ENCODE results near the gene TBCK. TPM values are rescaled to one million over a fixed set of nuclear protein-coding genes. Genes with fewer than 3 reads are reported as not detected.

Gene TBCK
- total RNA-seq, 2 experiments from 2014 or later = 19.4 to 21.6 TPM

DNA sequence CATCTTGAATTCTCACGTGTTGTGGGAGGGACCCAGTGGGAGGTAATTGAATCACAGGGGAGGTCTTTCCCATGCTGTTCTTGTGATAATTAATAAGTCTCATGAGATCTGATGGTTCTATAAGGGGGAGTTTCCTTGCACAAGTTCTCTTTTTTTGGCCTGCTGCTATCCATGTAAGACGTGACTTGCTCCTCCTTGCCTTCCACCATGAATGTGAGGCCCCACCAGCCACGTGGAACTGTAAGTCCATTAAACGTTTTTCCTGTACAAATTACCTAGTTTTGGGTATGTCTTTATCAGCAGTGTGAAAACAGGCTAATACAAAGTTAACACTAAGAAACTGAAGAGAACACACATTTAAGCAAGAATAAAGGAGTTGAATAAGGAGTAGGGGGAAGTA is 16.0 kb downstream of the TBCK start:
- CTCF ChIA-PET = no interaction called here
- Mint-ChIP-seq H3K4me3 (no peak overlapping the region), H3K36me3 (ENCODE audit: low read depth) (peaks cover 29% of the 10 kb centered on the region), H3K27ac (no peak overlapping the region), H3K9me3 (no peaks in the 10 kb centered on the region), H3K27me3 (ENCODE audit: low read depth) (no peaks in the 10 kb centered on the region), H3K4me1 (ENCODE audit: low read depth) (peaks cover 13% of the 10 kb centered on the region)
- DNase-seq = no peak
- intact Hi-C loops (cut with micrococcal nuclease) = no loop called here

DNA sequence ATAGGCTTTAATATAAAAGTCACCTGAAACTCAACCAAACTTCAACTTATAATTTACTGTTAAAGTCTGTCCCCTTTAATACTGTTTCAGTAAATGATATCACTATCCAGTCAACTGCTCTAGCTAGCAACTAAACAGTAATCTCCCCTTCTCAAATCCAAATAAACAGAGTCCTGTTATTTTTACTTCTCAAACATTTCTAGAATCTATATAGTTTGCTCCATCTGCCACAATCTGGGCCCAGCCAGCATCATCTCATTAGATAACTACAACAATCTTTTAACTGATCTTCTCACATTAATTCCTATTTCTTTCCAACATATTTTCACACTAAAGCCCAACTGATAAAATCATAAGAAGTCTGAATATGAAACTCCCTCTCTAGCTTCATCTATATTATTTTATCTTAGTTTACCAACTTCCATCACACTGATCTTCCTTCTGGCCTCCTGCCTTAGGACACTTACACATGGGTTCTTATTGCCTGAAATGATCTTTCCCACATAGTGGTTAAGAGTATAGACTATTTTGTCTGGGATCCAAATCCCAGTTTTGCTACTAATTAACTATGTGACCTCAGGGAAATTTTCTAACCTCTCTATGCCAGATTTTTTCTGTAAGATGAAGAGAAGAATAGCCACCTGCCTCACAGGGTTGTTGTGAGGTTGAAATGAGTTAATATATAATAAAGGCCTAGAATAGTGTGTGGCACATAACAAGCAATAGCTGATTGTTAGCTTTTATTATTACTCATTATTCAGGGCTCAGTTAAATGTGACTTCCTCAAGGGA is 18.6 kb downstream of the TBCK start:
- no peaks in the 10 kb centered on the region for H3K27me3 Mint-ChIP-seq (ENCODE audit: low read depth)
- no peaks in the 10 kb centered on the region for H3K9me3 Mint-ChIP-seq
- H3K27ac Mint-ChIP-seq = no peak overlapping the region
- CTCF ChIA-PET = no interaction called here
- no peak for DNase-seq
- H3K36me3 Mint-ChIP-seq (ENCODE audit: low read depth) = peaks cover 37% of the 10 kb centered on the region
- no peak overlapping the region for H3K4me3 Mint-ChIP-seq
- intact Hi-C loops (cut with micrococcal nuclease) = no loop called here
- peaks cover 8% of the 10 kb centered on the region for H3K4me1 Mint-ChIP-seq (ENCODE audit: low read depth)

- no peaks in the 10 kb centered on the region for H3K4me1 Mint-ChIP-seq (ENCODE audit: low read depth)
- CTCF ChIA-PET = no interaction called here
- H3K4me3 Mint-ChIP-seq = no peak overlapping the region
- no peak overlapping the region for H3K27ac Mint-ChIP-seq
- no peaks in the 10 kb centered on the region for H3K9me3 Mint-ChIP-seq
- H3K36me3 Mint-ChIP-seq (ENCODE audit: low read depth) = peaks cover 43% of the 10 kb centered on the region
- DNase-seq = no peak
- H3K27me3 Mint-ChIP-seq (ENCODE audit: low read depth) = no peaks in the 10 kb centered on the region
- intact Hi-C loops (cut with micrococcal nuclease) = no loop called here
Measured at GRCh38 chr4:106294062-106294461, 21.9 kb downstream of the TBCK start.

DNA sequence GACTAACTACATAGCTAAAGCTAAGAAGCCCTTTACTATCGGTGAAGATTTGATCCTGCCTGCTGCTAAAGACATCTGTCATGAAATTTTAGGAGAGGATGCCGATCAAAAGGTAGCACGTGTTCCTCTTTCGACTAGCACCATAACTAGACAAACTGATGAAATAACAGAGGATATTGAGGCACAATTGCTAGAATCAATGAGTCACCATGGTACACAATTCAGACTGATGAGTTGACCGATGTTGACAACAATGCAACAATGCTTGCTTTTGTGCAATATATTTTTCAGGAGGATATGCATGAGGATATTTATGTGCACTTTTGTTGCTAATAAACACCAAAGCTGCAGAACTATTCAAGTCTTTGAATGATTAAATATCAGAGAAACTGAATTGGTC is 24.3 kb downstream of the TBCK start:
- CTCF ChIA-PET = interaction anchor here (0.6 kb wide), 1 partner anchor 69 kb away, joined by 3 read pairs; no protein-coding TSS in a partner anchor
- H3K9me3 Mint-ChIP-seq = no peaks in the 10 kb centered on the region
- H3K36me3 Mint-ChIP-seq (ENCODE audit: low read depth) = peaks cover 40% of the 10 kb centered on the region
- H3K4me1 Mint-ChIP-seq (ENCODE audit: low read depth) = no peaks in the 10 kb centered on the region
- no peak overlapping the region for H3K4me3 Mint-ChIP-seq
- intact Hi-C loops (cut with micrococcal nuclease) = no loop called here
- H3K27ac Mint-ChIP-seq = no peak overlapping the region
- no peaks in the 10 kb centered on the region for H3K27me3 Mint-ChIP-seq (ENCODE audit: low read depth)
- DNase-seq = no peak

GRCh38 chr4:106289737-106290136 is 26.3 kb downstream of the TBCK start:
- Mint-ChIP-seq H3K4me3 (no peak overlapping the region), H3K9me3 (no peaks in the 10 kb centered on the region), H3K27ac (no peak overlapping the region), H3K36me3 (ENCODE audit: low read depth) (peaks cover 29% of the 10 kb centered on the region), H3K4me1 (ENCODE audit: low read depth) (no peaks in the 10 kb centered on the region), H3K27me3 (ENCODE audit: low read depth) (no peaks in the 10 kb centered on the region)
- DNase-seq = no peak
- CTCF ChIA-PET = no interaction called here
- intact Hi-C loops (cut with micrococcal nuclease) = no loop called here

DNA sequence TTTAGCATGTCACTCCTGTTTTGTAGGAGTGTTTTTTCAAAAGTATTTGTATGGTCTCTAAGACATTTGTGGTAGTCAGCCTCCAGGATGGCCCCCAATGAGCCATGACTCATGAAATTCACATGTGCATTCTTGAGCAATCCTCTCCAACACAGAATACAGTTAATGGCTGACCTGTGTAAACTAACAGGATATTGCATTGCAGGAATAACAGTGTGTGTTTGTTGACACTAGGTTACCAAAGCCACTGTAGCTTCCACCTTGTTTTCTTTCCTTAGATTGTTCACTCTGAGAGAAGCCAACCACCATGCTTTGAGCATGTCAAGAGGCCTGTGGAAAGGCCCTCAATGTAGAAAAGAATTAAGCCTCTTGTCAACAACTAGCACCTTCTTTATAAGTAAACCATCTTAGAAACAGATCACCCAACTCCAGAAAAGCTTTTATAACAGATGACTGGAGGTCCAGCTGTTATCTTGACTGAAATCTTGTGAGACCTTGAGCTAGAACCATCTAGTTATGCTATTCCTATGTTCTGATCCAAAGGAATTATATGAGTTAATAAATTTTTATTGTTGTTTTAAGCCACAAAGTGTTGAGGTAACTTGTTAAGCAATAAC is 28.5 kb downstream of the TBCK start:
- Mint-ChIP-seq H3K9me3 (peaks cover 1% of the 10 kb centered on the region), H3K4me3 (no peak overlapping the region), H3K36me3 (ENCODE audit: low read depth) (peaks cover 29% of the 10 kb centered on the region), H3K27me3 (ENCODE audit: low read depth) (no peaks in the 10 kb centered on the region), H3K27ac (no peak overlapping the region), H3K4me1 (ENCODE audit: low read depth) (no peaks in the 10 kb centered on the region)
- intact Hi-C loops (cut with micrococcal nuclease) = no loop called here
- no peak for DNase-seq
- CTCF ChIA-PET = interaction anchor here (1.0 kb wide), 1 partner anchor 21 kb away, joined by 3 read pairs; no protein-coding TSS in a partner anchor

GRCh38 chr4:106286611-106287010 is 29.4 kb downstream of the TBCK start:
- H3K4me1 Mint-ChIP-seq (ENCODE audit: low read depth) = no peaks in the 10 kb centered on the region
- intact Hi-C loops (cut with micrococcal nuclease) = no loop called here
- no peak overlapping the region for H3K4me3 Mint-ChIP-seq
- H3K27me3 Mint-ChIP-seq (ENCODE audit: low read depth) = no peaks in the 10 kb centered on the region
- H3K36me3 Mint-ChIP-seq (ENCODE audit: low read depth) = peaks cover 26% of the 10 kb centered on the region
- CTCF ChIA-PET = no interaction called here
- no peak overlapping the region for H3K27ac Mint-ChIP-seq
- no peak for DNase-seq
- H3K9me3 Mint-ChIP-seq = peaks cover 1% of the 10 kb centered on the region

DNA sequence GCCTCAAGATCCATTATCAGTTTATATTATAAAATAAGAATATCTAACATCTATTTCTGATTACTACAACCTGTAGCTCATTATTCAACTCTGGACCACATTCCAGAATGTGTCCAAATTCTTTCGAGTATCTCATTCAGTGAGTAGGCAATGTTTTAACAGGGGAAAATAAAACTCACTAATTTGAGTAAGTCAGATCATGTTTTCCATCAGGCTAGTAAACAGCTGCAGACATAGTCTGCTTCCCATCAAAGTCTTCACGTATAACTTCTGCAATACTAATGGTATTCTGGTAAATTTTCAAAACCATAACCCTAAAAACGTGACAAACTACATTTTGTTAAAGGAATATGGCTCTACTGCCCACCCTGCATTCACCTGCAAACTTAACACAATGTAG is 31.8 kb downstream of the TBCK start:
- DNase-seq = no peak
- CTCF ChIA-PET = interaction anchor here (1.1 kb wide), 1 partner anchor 8 kb away, joined by 3 read pairs; no protein-coding TSS in a partner anchor
- H3K27me3 Mint-ChIP-seq (ENCODE audit: low read depth) = no peaks in the 10 kb centered on the region
- H3K4me3 Mint-ChIP-seq = no peak overlapping the region
- no peaks in the 10 kb centered on the region for H3K4me1 Mint-ChIP-seq (ENCODE audit: low read depth)
- peaks cover 17% of the 10 kb centered on the region for H3K36me3 Mint-ChIP-seq (ENCODE audit: low read depth)
- peaks cover 1% of the 10 kb centered on the region for H3K9me3 Mint-ChIP-seq
- intact Hi-C loops (cut with micrococcal nuclease) = no loop called here
- no peak overlapping the region for H3K27ac Mint-ChIP-seq

DNA sequence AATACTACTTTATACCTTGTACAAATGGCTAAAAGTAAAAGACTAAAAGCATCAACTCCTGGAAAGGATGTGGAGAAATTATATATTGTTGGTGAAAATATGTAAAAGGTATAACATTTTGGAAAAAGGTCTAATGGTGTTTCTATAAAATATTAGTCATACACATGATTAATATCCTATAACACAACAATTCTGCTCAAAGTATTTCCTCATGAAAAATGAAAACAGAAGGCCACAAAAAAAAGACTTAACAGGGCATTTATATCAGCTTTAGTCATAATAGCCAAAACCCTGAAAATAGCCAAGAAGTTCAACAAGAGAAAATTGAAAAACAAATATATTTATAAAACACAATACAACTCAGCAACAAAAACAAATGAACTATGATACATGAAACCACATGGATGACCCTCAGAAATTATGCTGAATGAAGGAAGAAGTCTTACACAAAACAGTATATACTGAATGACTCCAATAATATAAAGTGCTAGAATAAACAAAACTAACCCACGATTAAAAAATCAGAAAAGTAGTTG is 38.8 kb downstream of the TBCK start:
- no peak overlapping the region for H3K4me3 Mint-ChIP-seq
- H3K9me3 Mint-ChIP-seq = no peaks in the 10 kb centered on the region
- no peaks in the 10 kb centered on the region for H3K4me1 Mint-ChIP-seq (ENCODE audit: low read depth)
- CTCF ChIA-PET = no interaction called here
- no peaks in the 10 kb centered on the region for H3K27me3 Mint-ChIP-seq (ENCODE audit: low read depth)
- intact Hi-C loops (cut with micrococcal nuclease) = no loop called here
- no peak for DNase-seq
- H3K27ac Mint-ChIP-seq = no peak overlapping the region
- H3K36me3 Mint-ChIP-seq (ENCODE audit: low read depth) = peaks cover 11% of the 10 kb centered on the region

DNA sequence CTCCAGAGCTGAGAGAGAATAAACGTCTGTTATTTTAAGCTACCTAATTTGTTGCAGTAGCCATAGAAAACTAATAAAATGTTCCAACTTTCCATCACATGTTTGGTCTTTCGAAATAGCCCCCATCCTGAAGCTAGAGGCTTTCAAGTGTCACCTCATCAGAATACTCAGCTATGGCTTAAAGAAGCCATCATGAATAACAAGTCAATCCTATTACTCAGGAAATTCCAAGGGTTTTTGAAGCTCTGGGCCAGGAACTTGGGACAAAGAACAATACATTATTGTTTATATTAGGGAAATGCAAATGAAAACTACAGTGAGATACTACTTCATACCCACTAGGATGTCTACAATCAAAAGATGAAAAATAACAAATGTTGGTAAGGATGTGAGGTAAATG is 42.2 kb downstream of the TBCK start:
- Mint-ChIP-seq H3K4me1 (ENCODE audit: low read depth) (no peaks in the 10 kb centered on the region), H3K36me3 (ENCODE audit: low read depth) (peaks cover 8% of the 10 kb centered on the region), H3K4me3 (no peak overlapping the region), H3K27me3 (ENCODE audit: low read depth) (no peaks in the 10 kb centered on the region), H3K9me3 (no peaks in the 10 kb centered on the region), H3K27ac (no peak overlapping the region)
- DNase-seq = no peak
- CTCF ChIA-PET = no interaction called here
- intact Hi-C loops (cut with micrococcal nuclease) = no loop called here

DNA sequence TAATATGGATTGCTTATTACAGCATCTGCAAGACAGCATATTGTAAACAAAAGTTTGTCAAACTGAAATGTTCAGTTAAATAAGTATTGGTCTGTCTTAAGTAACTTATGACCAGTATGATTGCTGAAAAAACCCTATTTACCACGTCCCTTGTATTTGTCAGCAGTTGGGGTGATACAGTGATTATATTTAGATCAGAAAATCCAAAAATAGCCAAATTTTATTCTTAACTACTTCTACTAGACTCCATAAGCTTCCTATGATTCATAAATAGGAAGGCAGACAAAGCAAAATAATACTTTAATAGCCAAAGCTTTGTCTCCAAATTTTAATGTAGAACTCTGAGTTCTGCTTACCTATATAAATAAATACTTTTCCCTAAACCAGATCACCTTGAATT is 45.3 kb downstream of the TBCK start:
- H3K9me3 Mint-ChIP-seq = no peaks in the 10 kb centered on the region

GRCh38 chr4:106269711-106270110 is 46.3 kb downstream of the TBCK start:
- DNase-seq = no peak
- Mint-ChIP-seq H3K36me3 (ENCODE audit: low read depth) (peaks cover 7% of the 10 kb centered on the region), H3K27ac (no peak overlapping the region), H3K27me3 (ENCODE audit: low read depth) (no peaks in the 10 kb centered on the region), H3K9me3 (no peaks in the 10 kb centered on the region), H3K4me1 (ENCODE audit: low read depth) (peaks cover 4% of the 10 kb centered on the region), H3K4me3 (no peak overlapping the region)
- intact Hi-C loops (cut with micrococcal nuclease) = no loop called here
- CTCF ChIA-PET = no interaction called here

More for the DNA sequence above, 45.3 kb downstream of the TBCK start:
- H3K27ac Mint-ChIP-seq = no peak overlapping the region
- CTCF ChIA-PET = no interaction called here
- peaks cover 8% of the 10 kb centered on the region for H3K36me3 Mint-ChIP-seq (ENCODE audit: low read depth)
- intact Hi-C loops (cut with micrococcal nuclease) = no loop called here
- H3K4me1 Mint-ChIP-seq (ENCODE audit: low read depth) = peaks cover 4% of the 10 kb centered on the region
- DNase-seq = no peak
- no peak overlapping the region for H3K4me3 Mint-ChIP-seq
- no peaks in the 10 kb centered on the region for H3K27me3 Mint-ChIP-seq (ENCODE audit: low read depth)

- intact Hi-C loops (cut with micrococcal nuclease) = no loop called here
- Mint-ChIP-seq H3K9me3 (no peaks in the 10 kb centered on the region), H3K36me3 (ENCODE audit: low read depth) (no peaks in the 10 kb centered on the region), H3K27ac (no peak overlapping the region), H3K4me3 (no peak overlapping the region), H3K27me3 (ENCODE audit: low read depth) (no peaks in the 10 kb centered on the region), H3K4me1 (ENCODE audit: low read depth) (peaks cover 4% of the 10 kb centered on the region)
- CTCF ChIA-PET = no interaction called here
- DNase-seq = no peak
Measured at GRCh38 chr4:106268786-106269185, 47.2 kb downstream of the TBCK start.

Measured in activated naive CD4-positive, alpha-beta T cell treated with anti-CD3 and anti-CD28 coated beads for 36 hours (primary cell).